Measurements from ENCODE around the gene HBA2. TPM values are rescaled to one million over a fixed set of nuclear protein-coding genes. Genes with fewer than 3 reads are reported as not detected.
"Not testable (repeated sequence)": the region's sequence is repeated elsewhere in the genome, so short reads cannot be mapped to it uniquely, and the experiment has no call there.

HBA2 gene
- total RNA-seq, 1 experiment from 2014 or later = not detected

DNA sequence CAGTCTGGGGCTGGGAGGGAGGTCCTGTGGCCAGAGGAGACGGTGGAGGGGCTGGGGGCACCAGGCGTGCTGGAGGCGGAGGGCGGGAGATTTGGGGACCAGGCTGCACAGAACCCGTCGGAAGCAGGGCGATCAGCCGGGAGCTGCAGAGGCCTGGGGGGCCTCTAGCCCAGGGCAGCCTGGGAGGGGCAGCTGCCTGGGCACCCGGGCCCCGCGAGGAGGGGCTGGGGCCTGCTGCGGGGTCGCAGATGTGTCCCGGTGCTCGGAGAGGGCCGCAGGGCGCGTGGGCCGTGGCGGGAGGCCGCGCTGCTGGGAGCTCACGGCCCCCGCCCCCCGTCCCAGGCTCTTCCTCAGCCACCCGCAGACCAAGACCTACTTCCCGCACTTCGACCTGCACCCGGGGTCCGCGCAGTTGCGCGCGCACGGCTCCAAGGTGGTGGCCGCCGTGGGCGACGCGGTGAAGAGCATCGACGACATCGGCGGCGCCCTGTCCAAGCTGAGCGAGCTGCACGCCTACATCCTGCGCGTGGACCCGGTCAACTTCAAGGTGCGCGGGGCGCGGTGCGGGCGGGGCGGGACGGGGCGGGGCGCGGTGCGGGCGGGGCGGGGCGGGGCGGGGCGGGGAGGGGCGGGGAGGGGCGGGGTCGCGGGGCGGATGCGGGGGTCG lies 19.0 kb upstream of the HBA2 start:
- H3K4me1 ChIP-seq (ENCODE audit: insufficient read depth, low read length); H3K9ac ChIP-seq (ENCODE audit: low read length); ATAC-seq; DNase-seq; H3F3A ChIP-seq (ENCODE audit: low read length, unreplicated experiment); H2AFZ ChIP-seq (ENCODE audit: low read length); intact Hi-C loops (cut with micrococcal nuclease); H3K9me2 ChIP-seq (replicated peaks; ENCODE audit: low read length); H3K36me3 ChIP-seq (ENCODE audit: low read depth, low read length); BruUV-seq (replicated peaks); POLR2A ChIA-PET (ENCODE audit: unreplicated experiment); H3K79me2 ChIP-seq (ENCODE audit: low read length); H3K4me3 ChIP-seq (ENCODE audit: low read length); H3K4me2 ChIP-seq (ENCODE audit: low read length); H3K9me3 ChIP-seq (ENCODE audit: low read length); H3K27ac ChIP-seq (ENCODE audit: low read length); CTCF ChIA-PET; H3K27me3 ChIP-seq (ENCODE audit: low read length); H4K20me1 ChIP-seq (ENCODE audit: low read length): not testable (repeated sequence)

DNA sequence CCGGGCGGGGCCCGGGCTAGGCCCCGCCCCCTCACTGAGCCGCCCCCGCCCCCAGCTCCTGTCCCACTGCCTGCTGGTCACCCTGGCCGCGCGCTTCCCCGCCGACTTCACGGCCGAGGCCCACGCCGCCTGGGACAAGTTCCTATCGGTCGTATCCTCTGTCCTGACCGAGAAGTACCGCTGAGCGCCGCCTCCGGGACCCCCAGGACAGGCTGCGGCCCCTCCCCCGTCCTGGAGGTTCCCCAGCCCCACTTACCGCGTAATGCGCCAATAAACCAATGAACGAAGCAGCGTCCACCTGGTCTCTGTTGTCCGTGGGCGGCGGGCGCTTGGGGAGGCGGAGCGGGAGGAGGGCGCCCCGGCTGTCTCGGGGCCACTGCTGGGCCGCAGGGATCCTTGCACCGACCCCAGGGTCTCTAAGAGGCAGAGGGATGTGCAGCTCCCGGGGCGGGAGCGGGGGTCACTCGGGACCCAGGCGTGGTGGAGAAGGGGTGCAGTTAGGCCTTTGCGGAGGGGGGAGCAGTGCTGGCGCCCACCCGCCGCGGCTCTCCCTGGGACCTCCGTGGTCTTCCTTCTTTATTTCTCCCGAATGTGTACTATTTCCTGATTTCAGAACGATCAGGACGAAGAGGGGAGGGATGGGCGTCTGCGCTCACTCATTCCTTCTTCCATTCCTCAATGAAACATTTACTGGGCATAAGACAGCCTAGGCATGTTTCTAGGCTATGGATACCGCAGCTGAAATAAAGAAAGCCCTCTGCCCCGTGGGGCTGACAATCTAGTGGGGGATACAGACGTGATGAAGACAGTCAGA lies 18.3 kb upstream of the HBA2 start:
- intact Hi-C loops (cut with micrococcal nuclease) = no loop called here
- DNase-seq (no peak), ATAC-seq (peak; percentile 42)
- Histone ChIP-seq H3K4me3 (ENCODE audit: low read length) (peak overlapping the region; percentile 74), H3K27ac (ENCODE audit: low read length) (no peak overlapping the region), H3K36me3 (ENCODE audit: low read depth, low read length) (no peaks in the 10 kb centered on the region), H3K79me2 (ENCODE audit: low read length) (no peaks in the 10 kb centered on the region), H3F3A (ENCODE audit: low read length, unreplicated experiment) (no peaks in the 10 kb centered on the region), H3K4me2 (ENCODE audit: low read length) (peak overlapping the region; percentile 97), H4K20me1 (ENCODE audit: low read length) (no peaks in the 10 kb centered on the region), H3K9me3 (ENCODE audit: low read length) (no peaks in the 10 kb centered on the region), H3K9me2 (replicated peaks; ENCODE audit: low read length) (no peaks in the 10 kb centered on the region), H3K27me3 (ENCODE audit: low read length) (no peaks in the 10 kb centered on the region), H3K4me1 (ENCODE audit: insufficient read depth, low read length) (peaks cover 7% of the 10 kb centered on the region; the same call in 1 of the 2 replicates), H3K9ac (ENCODE audit: low read length) (peak overlapping the region; percentile 41), H2AFZ (ENCODE audit: low read length) (peak overlapping the region; percentile 95)
- TF ChIP-seq, protein P1, sequence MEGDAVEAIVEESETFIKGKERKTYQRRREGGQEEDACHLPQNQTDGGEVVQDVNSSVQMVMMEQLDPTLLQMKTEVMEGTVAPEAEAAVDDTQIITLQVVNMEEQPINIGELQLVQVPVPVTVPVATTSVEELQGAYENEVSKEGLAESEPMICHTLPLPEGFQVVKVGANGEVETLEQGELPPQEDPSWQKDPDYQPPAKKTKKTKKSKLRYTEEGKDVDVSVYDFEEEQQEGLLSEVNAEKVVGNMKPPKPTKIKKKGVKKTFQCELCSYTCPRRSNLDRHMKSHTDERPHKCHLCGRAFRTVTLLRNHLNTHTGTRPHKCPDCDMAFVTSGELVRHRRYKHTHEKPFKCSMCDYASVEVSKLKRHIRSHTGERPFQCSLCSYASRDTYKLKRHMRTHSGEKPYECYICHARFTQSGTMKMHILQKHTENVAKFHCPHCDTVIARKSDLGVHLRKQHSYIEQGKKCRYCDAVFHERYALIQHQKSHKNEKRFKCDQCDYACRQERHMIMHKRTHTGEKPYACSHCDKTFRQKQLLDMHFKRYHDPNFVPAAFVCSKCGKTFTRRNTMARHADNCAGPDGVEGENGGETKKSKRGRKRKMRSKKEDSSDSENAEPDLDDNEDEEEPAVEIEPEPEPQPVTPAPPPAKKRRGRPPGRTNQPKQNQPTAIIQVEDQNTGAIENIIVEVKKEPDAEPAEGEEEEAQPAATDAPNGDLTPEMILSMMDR (conservative IDR thresholded peaks at IDR 0.05; ENCODE audit: low read depth, low read length) = no peak
- TF ChIP-seq EZH2phosphoT487 (IDR thresholded peaks at IDR 0.05; ENCODE audit: borderline replicate concordance, low read length) (no peak), EZH2 (IDR thresholded peaks at IDR 0.05; ENCODE audit: low read length, unreplicated experiment) (no peak)
- CTCF ChIA-PET = no interaction called here
- POLR2A ChIA-PET (ENCODE audit: unreplicated experiment) = no interaction called here
- no TSS peak for BruUV-seq (replicated peaks)

DNA sequence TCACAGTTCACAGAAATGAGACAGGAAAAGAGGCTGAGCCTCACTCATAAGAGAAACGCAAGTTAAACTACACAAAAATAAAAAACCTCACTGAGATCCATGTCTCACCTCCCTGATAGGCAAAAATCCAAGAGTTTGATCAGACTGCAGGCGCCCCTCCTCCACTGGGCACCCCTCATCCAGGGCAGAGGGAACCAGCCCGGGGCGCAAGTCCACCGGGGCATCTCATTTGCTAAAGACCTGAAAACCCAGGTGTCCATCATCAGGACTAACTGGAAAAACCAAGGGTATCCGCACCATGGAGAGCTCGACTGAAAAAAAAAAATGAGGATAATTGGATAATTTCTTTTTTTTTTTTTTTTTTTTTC lies 17.7 kb upstream of the HBA2 start:
- H3K4me3 ChIP-seq (ENCODE audit: low read length) = peak overlapping the region; percentile 74
- H3K4me1 ChIP-seq (ENCODE audit: insufficient read depth, low read length) = peaks cover 7% of the 10 kb centered on the region; the same call in 1 of the 2 replicates
- POLR2A ChIA-PET (ENCODE audit: unreplicated experiment) = no interaction called here
- no peak for TF ChIP-seq EZH2phosphoT487 (IDR thresholded peaks at IDR 0.05; ENCODE audit: borderline replicate concordance, low read length)
- TF ChIP-seq EZH2 (IDR thresholded peaks at IDR 0.05; ENCODE audit: low read length, unreplicated experiment) = no peak
- TF ChIP-seq, protein P1 (conservative IDR thresholded peaks at IDR 0.05; ENCODE audit: low read depth, low read length) = no peak
- H3K9me3 ChIP-seq (ENCODE audit: low read length) = no peaks in the 10 kb centered on the region
- no peaks in the 10 kb centered on the region for H3K79me2 ChIP-seq (ENCODE audit: low read length)
- CTCF ChIA-PET = no interaction called here
- H4K20me1 ChIP-seq (ENCODE audit: low read length) = no peaks in the 10 kb centered on the region
- no peak overlapping the region; the same call in 1 of the 2 replicates for H3K9ac ChIP-seq (ENCODE audit: low read length)
- intact Hi-C loops (cut with micrococcal nuclease) = no loop called here
- no peaks in the 10 kb centered on the region for H3F3A ChIP-seq (ENCODE audit: low read length, unreplicated experiment)
- peak overlapping the region; percentile 95 for H2AFZ ChIP-seq (ENCODE audit: low read length)
- DNase-seq (no peak), ATAC-seq (no peak)
- H3K27ac ChIP-seq (ENCODE audit: low read length) = no peak overlapping the region
- no peaks in the 10 kb centered on the region for H3K36me3 ChIP-seq (ENCODE audit: low read depth, low read length)
- H3K27me3 ChIP-seq (ENCODE audit: low read length) = no peaks in the 10 kb centered on the region
- no TSS peak for BruUV-seq (replicated peaks)
- H3K4me2 ChIP-seq (ENCODE audit: low read length) = peak overlapping the region; percentile 97
- H3K9me2 ChIP-seq (replicated peaks; ENCODE audit: low read length) = no peaks in the 10 kb centered on the region

Data from PC-3 (cell line).